Neural progenitor cell (in vitro differentiated cells): ENCODE measurements around the gene TOPBP1. TPM values are rescaled to one million over a fixed set of nuclear protein-coding genes. Genes with fewer than 3 reads are reported as not detected.
A peak's percentile ranks its signal among the peaks of the same experiment; 100 is the strongest.

Experiments
- DNase-seq: peaks from one replicate; pipeline ENCODE4 v3.0.0-alpha.2; 2016; ENCODE audit warnings: low spot score
- H2AFZ ChIP-seq: fragments of 200-600 bp; sonication (generic); replicated peaks from 2 replicates; pipeline ENCODE4 v1.6.1; 2016; ENCODE audit warnings: antibody characterized with exemption
- H3F3A ChIP-seq: fragments of 200-600 bp; sonication (generic); 2 replicates; pipeline ENCODE4 v1.6.1; 2016; ENCODE audit warnings: antibody characterized with exemption, low read depth
- H3K27ac ChIP-seq: fragments of 200-600 bp; sonication (generic); 2 replicates; pipeline ENCODE4 v1.5.1; 2016; ENCODE audit warnings: mild to moderate bottlenecking
- H3K27me3 ChIP-seq: fragments of 200-600 bp; sonication (generic); 2 replicates; pipeline ENCODE4 v1.6.1; 2016; ENCODE audit warnings: mild to moderate bottlenecking, moderate library complexity
- H3K36me3 ChIP-seq: fragments of 200-600 bp; sonication (generic); 2 replicates; pipeline ENCODE4 v1.5.1; 2016
- H3K4me1 ChIP-seq: fragments of 200-600 bp; sonication (generic); 2 replicates; pipeline ENCODE4 v1.6.1; 2016; ENCODE audit warnings: mixed run types
- H3K4me2 ChIP-seq: fragments of 200-600 bp; sonication (generic); 2 replicates; pipeline ENCODE4 v1.6.1; 2016
- H3K4me3 ChIP-seq: fragments of 200-600 bp; sonication (generic); 2 replicates; pipeline ENCODE4 v1.5.1; 2016
- H3K79me2 ChIP-seq: fragments of 200-600 bp; sonication (generic); 2 replicates; pipeline ENCODE4 v1.6.1; 2016; ENCODE audit warnings: low read depth
- H3K9ac ChIP-seq: fragments of 200-600 bp; sonication (generic); 2 replicates; pipeline ENCODE4 v1.6.1; 2016
- H3K9me3 ChIP-seq: fragments of 200-600 bp; sonication (generic); 2 replicates; pipeline ENCODE4 v1.5.1; 2016; ENCODE audit warnings: low read depth
- H4K20me1 ChIP-seq: fragments of 200-600 bp; sonication (generic); 2 replicates; pipeline ENCODE4 v1.6.1; 2016; ENCODE audit warnings: low read depth
- H3K27ac Mint-ChIP-seq: 3 replicates; pipeline ENCODE4 v1.8.0; 2021; ENCODE audit warnings: mixed read lengths
- H3K27me3 Mint-ChIP-seq: 2 replicates; pipeline ENCODE4 v1.8.0; 2022; ENCODE audit warnings: low read depth, mild to moderate bottlenecking, inconsistent platforms, moderate library complexity, mixed read lengths; ENCODE audit not compliant: insufficient read depth
- H3K36me3 Mint-ChIP-seq: 3 replicates; pipeline ENCODE4 v1.8.0; 2021; ENCODE audit warnings: mixed read lengths
- H3K4me1 Mint-ChIP-seq: 3 replicates; pipeline ENCODE4 v1.8.0; 2021; ENCODE audit warnings: mixed read lengths
- H3K4me3 Mint-ChIP-seq: 3 replicates; pipeline ENCODE4 v1.8.0; 2021; ENCODE audit warnings: mild to moderate bottlenecking, moderate library complexity, mixed read lengths
- H3K9me3 Mint-ChIP-seq: 3 replicates; pipeline ENCODE4 v1.8.0; 2020; ENCODE audit warnings: mixed read lengths
- CTCF ChIP-seq: fragments of 200-600 bp; sonication (generic); IDR thresholded peaks from 2 replicates; pipeline ENCODE4 v1.5.1; 2017; ENCODE audit warnings: antibody characterized with exemption, mild to moderate bottlenecking
- EZH2 ChIP-seq: fragments of 200-600 bp; sonication (generic); IDR thresholded peaks from 2 replicates; pipeline ENCODE4 v1.6.1; 2017; ENCODE audit warnings: antibody characterized with exemption, mild to moderate bottlenecking, moderate library complexity
- EZH2phosphoT487 ChIP-seq: fragments of 200-600 bp; sonication (generic); IDR thresholded peaks from 2 replicates; pipeline ENCODE4 v1.6.1; 2017; ENCODE audit warnings: antibody characterized with exemption
- total RNA-seq: library from RNA; depleted of rRNA; stranded (reverse); fragments of >200 nt; gene quantifications from 2 replicates; pipeline ENCODE4 v1.2.3, GENCODE V29; 2015; ENCODE audit warnings: low replicate concordance

Gene TOPBP1
- total RNA-seq, 1 donor from 2014 or later = 67.7 TPM

DNA sequence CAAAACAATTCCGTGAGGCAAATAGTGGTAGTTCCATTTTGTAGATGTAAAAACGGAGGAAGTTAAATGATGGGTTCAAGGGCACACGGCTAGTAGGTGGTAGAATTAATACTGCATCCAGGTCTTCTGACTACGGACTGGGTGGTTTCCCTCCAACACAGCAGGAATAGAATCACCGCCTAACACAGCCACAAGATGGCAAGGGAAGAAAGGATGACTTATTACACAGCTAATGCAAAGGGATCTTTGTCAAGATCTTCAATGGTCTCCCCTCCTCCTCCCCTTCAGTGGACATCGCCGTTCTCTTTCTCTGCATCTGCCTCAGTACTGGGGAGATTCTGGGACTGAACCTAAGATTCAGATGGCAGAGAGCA lies 524 bp upstream of the TOPBP1 start:
- H4K20me1 ChIP-seq = peaks cover 6% of the 10 kb centered on the region
- H3K36me3 ChIP-seq = peaks cover 6% of the 10 kb centered on the region
- peaks cover 5% of the 10 kb centered on the region for H3K27me3 Mint-ChIP-seq
- peak overlapping the region; percentile 96 for H3K4me3 Mint-ChIP-seq
- peak overlapping the region; percentile 86 for H3K4me2 ChIP-seq
- H3K36me3 Mint-ChIP-seq = no peaks in the 10 kb centered on the region
- no peaks in the 10 kb centered on the region for H3K27me3 ChIP-seq
- H3K4me3 ChIP-seq = peak overlapping the region; percentile 84
- peak; percentile 15 for DNase-seq
- peak overlapping the region; percentile 72 for H3K9ac ChIP-seq
- H3K79me2 ChIP-seq = peaks cover 45% of the 10 kb centered on the region
- TF ChIP-seq EZH2 (no peak), EZH2phosphoT487 (no peak), CTCF (no peak)
- H3K4me1 Mint-ChIP-seq = peaks cover 29% of the 10 kb centered on the region
- H3K27ac Mint-ChIP-seq = no peak overlapping the region
- no peaks in the 10 kb centered on the region for H3K9me3 ChIP-seq
- H2AFZ ChIP-seq = peak overlapping the region; percentile 63
- peaks cover 16% of the 10 kb centered on the region for H3K4me1 ChIP-seq
- H3K27ac ChIP-seq = no peak overlapping the region
- H3F3A ChIP-seq = peaks cover 11% of the 10 kb centered on the region
- H3K9me3 Mint-ChIP-seq = no peaks in the 10 kb centered on the region

DNA sequence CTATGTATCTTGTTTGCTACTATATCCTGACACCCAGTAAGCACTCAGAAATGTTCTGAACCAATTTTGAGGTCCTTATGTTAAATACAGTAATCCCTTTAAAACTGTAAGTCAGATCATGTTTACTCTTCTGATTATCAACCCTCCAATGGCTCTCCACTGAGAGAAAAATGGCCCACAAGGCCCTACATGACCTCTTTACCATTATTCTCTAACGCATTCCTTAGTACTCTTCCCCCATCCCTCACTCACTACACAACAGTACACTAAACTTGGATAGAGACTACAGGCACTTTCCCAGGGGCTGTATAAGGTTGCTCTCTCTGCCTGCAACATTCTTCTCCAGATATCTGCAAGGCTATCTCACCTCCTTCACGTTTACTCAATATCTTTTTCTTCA lies 1.9 kb downstream of the TOPBP1 start:
- Histone ChIP-seq H3K4me1 (peaks cover 16% of the 10 kb centered on the region), H3K27me3 (no peaks in the 10 kb centered on the region), H4K20me1 (peaks cover 6% of the 10 kb centered on the region), H3K4me2 (peak overlapping the region; percentile 86), H3K4me3 (peak overlapping the region; percentile 84), H2AFZ (no peak overlapping the region), H3F3A (peaks cover 11% of the 10 kb centered on the region), H3K9ac (peak overlapping the region; percentile 72), H3K27ac (no peak overlapping the region), H3K36me3 (peaks cover 23% of the 10 kb centered on the region), H3K9me3 (no peaks in the 10 kb centered on the region), H3K79me2 (peaks cover 45% of the 10 kb centered on the region)
- DNase-seq = no peak
- Mint-ChIP-seq H3K27ac (no peak overlapping the region), H3K27me3 (peaks cover 4% of the 10 kb centered on the region), H3K36me3 (peaks cover 11% of the 10 kb centered on the region), H3K4me1 (peaks cover 29% of the 10 kb centered on the region), H3K9me3 (no peaks in the 10 kb centered on the region), H3K4me3 (peak overlapping the region; percentile 96)
- TF ChIP-seq CTCF (no peak), EZH2phosphoT487 (no peak), EZH2 (no peak)

- H3K9me3 Mint-ChIP-seq = no peaks in the 10 kb centered on the region
- Histone ChIP-seq H3K27ac (no peak overlapping the region), H3F3A (peaks cover 4% of the 10 kb centered on the region), H3K4me1 (peaks cover 11% of the 10 kb centered on the region), H3K4me2 (no peak overlapping the region), H3K36me3 (peaks cover 43% of the 10 kb centered on the region), H3K9me3 (no peaks in the 10 kb centered on the region), H4K20me1 (peaks cover 6% of the 10 kb centered on the region), H3K4me3 (no peak overlapping the region), H3K9ac (no peak overlapping the region), H2AFZ (no peak overlapping the region), H3K27me3 (no peaks in the 10 kb centered on the region), H3K79me2 (peaks cover 34% of the 10 kb centered on the region)
- no peaks in the 10 kb centered on the region for H3K27me3 Mint-ChIP-seq
- DNase-seq = no peak
- TF ChIP-seq EZH2phosphoT487 (no peak), CTCF (no peak), EZH2 (no peak)
- peaks cover 10% of the 10 kb centered on the region for H3K4me1 Mint-ChIP-seq
- H3K4me3 Mint-ChIP-seq = no peak overlapping the region
- H3K36me3 Mint-ChIP-seq = peaks cover 15% of the 10 kb centered on the region
- no peak overlapping the region for H3K27ac Mint-ChIP-seq
Measured at GRCh38 chr3:133655731-133656515, 5.8 kb downstream of the TOPBP1 start.
